NOMO-1 (cell line): ENCODE data around the gene OGN.

ENCODE experiments used
- DNase-seq, 2 experiments: peaks; one replicate each; lab custom pipeline; 2025; ENCODE audit not compliant: unreplicated experiment in 2 of 2; lab: John Stamatoyannopoulos, UW

The OGN gene

GRCh38 chr9:92349771-92350739, 54.3 kb downstream of the OGN start:
- no peak for DNase-seq

GRCh38 chr9:92345582-92345981, 58.8 kb downstream of the OGN start:
- DNase-seq = no peak

GRCh38 chr9:92342825-92343488, 61.4 kb downstream of the OGN start:
- no peak for DNase-seq

- DNase-seq = no peak
These were observed 62.8 kb downstream of the OGN start for GRCh38 chr9:92341578-92341977.

- DNase-seq = no peak
These were observed 71.1 kb downstream of the OGN start for GRCh38 chr9:92333282-92333634.
